Stimulated activated memory B cell treated with anti-CD40 and anti-IgM and Interleukin-4, amounts not matched to agents 10 μg/mL and 1 μg/mL and 100 μg/mL, for 72 hours (primary cell): ENCODE data around the gene STX5.
"Not testable (repeated sequence)": the region's sequence is repeated elsewhere in the genome, so short reads cannot be mapped to it uniquely, and the experiment has no call there.

Experiments
- ATAC-seq: fragments of 150-1000 bp; cut with Tn5 transposase; 2 replicates; pipeline ENCODE4 v1.10.0; 2021
- H3K27ac Mint-ChIP-seq: one replicate; pipeline ENCODE4 v1.8.0; 2022; ENCODE audit warnings: mild to moderate bottlenecking, mixed read lengths
- H3K27me3 Mint-ChIP-seq: one replicate; pipeline ENCODE4 v1.8.0; 2022; ENCODE audit warnings: mixed read lengths
- H3K36me3 Mint-ChIP-seq: one replicate; pipeline ENCODE4 v1.8.0; 2022; ENCODE audit warnings: mixed read lengths
- H3K4me1 Mint-ChIP-seq: one replicate; pipeline ENCODE4 v1.8.0; 2022; ENCODE audit warnings: mixed read lengths
- H3K4me3 Mint-ChIP-seq: one replicate; pipeline ENCODE4 v1.8.0; 2022; ENCODE audit warnings: mild to moderate bottlenecking, moderate library complexity, mixed read lengths
- H3K9me3 Mint-ChIP-seq: one replicate; pipeline ENCODE4 v1.8.0; 2022; ENCODE audit warnings: mixed read lengths

Gene STX5

DNA sequence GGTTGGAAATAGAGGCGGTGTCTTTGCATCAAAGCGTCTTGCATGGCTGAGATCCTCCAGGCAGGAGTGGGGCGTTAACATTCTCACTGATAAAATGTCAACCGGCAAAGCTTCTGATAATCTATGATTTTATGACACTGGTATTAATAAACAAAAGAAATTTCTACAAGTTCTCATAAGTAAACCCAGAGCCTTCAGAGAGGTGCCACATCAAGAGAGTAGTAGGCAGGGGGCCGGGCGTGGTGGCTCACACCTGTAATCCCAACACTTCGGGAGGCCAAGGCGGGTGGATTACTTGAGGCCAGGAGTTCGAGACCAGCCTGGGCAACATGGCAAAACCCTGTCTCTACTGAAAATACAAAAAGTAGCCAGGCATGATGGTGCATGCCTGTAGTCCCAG, 11.0 kb upstream of the STX5 start:
- not testable (repeated sequence) for H3K36me3 Mint-ChIP-seq, H3K27me3 Mint-ChIP-seq, H3K9me3 Mint-ChIP-seq, H3K4me3 Mint-ChIP-seq, H3K27ac Mint-ChIP-seq, H3K4me1 Mint-ChIP-seq, ATAC-seq

- no peaks in the 10 kb centered on the region for H3K9me3 Mint-ChIP-seq
- H3K4me3 Mint-ChIP-seq, result no peak overlapping the region
- H3K4me1 Mint-ChIP-seq, result peaks cover 14% of the 10 kb centered on the region
- no peak overlapping the region for H3K27ac Mint-ChIP-seq
- H3K27me3 Mint-ChIP-seq, result no peaks in the 10 kb centered on the region
- ATAC-seq, result no peak
- peaks cover 11% of the 10 kb centered on the region for H3K36me3 Mint-ChIP-seq
Measured at GRCh38 chr11:62842171-62842741, 10.4 kb upstream of the STX5 start.

DNA sequence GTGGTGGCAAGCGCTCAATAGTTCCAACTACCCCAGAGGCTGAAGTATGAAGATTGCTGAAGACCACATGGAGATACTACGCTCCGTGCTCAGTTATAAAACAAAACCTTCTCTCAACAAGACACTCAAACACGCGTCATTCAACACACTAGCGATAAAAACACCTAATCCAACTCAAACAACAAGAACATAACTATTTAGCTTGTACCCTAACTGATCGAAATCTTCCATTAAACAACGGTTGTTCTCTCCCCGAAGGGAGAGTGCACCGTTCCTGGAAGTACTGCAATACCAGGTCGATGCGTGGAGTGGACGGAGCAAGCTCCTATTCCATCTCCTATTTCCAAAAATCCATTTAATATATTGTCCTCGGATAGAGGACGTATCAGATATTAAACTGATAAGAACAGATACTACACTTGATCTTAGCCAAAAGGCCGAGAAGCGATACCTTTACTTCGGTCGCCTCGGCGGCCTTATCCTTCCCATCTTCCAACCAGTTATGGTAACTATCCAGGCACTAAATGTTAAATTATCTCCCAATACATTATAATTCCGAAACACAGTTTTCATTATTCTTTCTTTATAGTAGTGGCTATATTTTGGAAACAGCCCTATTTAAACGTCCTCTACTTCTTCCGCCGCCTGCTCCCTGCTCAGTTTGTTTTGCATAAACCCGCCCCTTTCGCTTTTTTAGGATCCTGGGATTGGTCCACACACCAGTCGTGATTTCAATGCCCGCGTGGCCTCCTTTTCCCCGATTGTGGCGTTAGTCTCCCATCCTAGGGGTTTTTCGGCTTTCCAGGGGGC, 9.7 kb upstream of the STX5 start:
- peaks cover 14% of the 10 kb centered on the region for H3K36me3 Mint-ChIP-seq
- peak; percentile 86 for ATAC-seq
- H3K27ac Mint-ChIP-seq, result no peak overlapping the region
- H3K27me3 Mint-ChIP-seq, result no peaks in the 10 kb centered on the region
- no peaks in the 10 kb centered on the region for H3K9me3 Mint-ChIP-seq
- H3K4me3 Mint-ChIP-seq, result no peak overlapping the region
- H3K4me1 Mint-ChIP-seq, result peaks cover 15% of the 10 kb centered on the region

- peak; percentile 9 for ATAC-seq
- H3K27ac Mint-ChIP-seq, H3K4me3 Mint-ChIP-seq, H3K9me3 Mint-ChIP-seq, H3K27me3 Mint-ChIP-seq: not testable (repeated sequence)
- Mint-ChIP-seq H3K36me3 (peaks cover 16% of the 10 kb centered on the region), H3K4me1 (peaks cover 15% of the 10 kb centered on the region)
Measured at GRCh38 chr11:62840721-62841360, 9.0 kb upstream of the STX5 start.

GRCh38 chr11:62839050-62839945, 7.4 kb upstream of the STX5 start, which contains the start of gene WDR74:
Gene WDR74, minus strand, starts transcription at chr11:62839590. Its CDS starts 20 bp downstream, at chr11:62839570.
- Mint-ChIP-seq H3K9me3 (no peaks in the 10 kb centered on the region), H3K27me3 (no peaks in the 10 kb centered on the region), H3K4me3 (no peak within 1 kb of the TSS), H3K36me3 (peaks cover 30% of the 10 kb centered on the region), H3K4me1 (peaks cover 20% of the 10 kb centered on the region), H3K27ac (no peak within 1 kb of the TSS)
- peak; percentile 76 for ATAC-seq

GRCh38 chr11:62835336-62835735, 3.5 kb upstream of the STX5 start:
- Mint-ChIP-seq H3K9me3 (no peaks in the 10 kb centered on the region), H3K4me3 (no peak overlapping the region), H3K4me1 (peaks cover 48% of the 10 kb centered on the region), H3K27ac (peak overlapping the region; percentile 18), H3K27me3 (no peaks in the 10 kb centered on the region), H3K36me3 (peaks cover 30% of the 10 kb centered on the region)
- ATAC-seq, result no peak

DNA sequence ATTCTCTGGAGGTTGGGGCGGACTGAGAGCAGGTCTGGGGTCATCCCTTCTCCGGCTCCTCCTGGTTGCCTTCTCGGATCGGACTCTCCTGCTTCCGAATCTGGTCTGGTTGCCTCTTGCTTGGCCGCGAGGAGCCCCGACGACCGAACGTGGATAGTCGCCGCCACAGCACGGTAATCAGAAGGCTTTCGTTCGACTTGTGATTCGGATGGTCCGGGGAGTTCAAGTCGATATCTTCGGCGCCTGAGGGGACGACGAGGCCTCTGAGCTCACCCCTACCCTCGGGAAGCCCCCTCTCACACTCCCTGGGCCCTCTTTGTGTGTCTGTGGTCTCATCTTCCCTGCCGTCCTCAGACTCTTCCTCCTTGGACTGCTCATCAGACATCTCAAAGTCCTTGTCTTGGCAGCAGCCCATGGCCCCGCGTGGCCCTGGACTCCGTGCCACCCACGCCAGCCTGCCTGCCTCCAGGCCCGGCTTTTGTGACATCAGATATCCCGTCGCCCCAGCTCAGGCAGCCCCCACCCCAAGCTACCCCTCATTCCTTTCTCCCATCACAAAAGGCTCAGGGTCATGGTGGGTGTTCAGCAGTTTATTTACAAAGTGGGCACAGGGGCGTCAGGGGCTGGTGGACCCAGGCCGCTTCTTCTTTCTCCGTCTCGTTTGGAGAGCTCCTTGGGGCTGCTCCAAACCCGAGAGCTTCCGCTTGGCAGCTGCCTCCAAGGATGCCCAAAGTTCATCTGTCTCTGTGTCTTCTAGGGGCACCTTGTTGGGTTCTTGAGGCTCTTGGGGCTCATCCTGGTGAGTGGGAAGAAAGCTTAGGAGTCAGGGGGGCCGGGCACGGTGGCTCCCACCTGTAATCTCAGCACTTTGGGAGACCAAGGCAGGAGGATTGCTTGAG, 734 bp upstream of the STX5 start, which contains the start of gene TEX54:
TSS of gene TEX54 (minus strand) at position 506 of the 899 bp plus-strand sequence.
- Mint-ChIP-seq H3K9me3 (no peaks in the 10 kb centered on the region), H3K27ac (peak within 1 kb of the TSS; percentile 95), H3K4me3 (peak within 1 kb of the TSS; percentile 87), H3K36me3 (peaks cover 28% of the 10 kb centered on the region), H3K27me3 (no peaks in the 10 kb centered on the region), H3K4me1 (peaks cover 50% of the 10 kb centered on the region)
- ATAC-seq, result peak; percentile 6

DNA sequence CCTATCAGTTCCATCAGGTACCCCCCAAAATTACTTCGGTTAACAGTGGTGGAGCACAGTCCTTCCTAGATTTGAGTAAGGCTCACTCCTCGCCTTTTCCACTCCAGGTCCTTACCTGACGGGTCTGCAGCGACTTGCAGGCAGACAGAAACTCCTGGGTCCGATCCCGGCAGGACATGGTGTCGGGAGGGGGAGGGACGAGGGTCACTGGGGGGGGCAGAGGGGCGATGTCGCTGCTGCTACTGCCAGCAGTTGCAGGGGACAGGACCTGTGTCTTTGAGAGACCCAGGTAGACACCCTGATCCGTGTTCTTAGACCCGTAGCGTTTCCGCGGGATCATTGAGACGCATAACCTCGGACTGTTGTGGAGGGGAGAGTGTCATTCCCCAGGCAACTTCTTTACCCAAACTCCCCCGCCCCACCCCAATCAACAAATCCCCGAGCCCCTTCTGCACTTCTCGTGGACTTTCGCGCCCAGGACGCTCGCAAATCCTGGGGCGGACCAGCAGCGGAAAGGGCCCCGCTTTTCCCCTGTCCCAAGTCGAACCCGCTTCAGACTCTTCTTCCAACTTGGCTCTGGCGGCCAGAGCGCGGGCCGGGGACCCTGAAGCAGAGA, 839 bp downstream of the STX5 start:
- H3K4me1 Mint-ChIP-seq, result peaks cover 46% of the 10 kb centered on the region
- ATAC-seq, result no peak
- H3K4me3 Mint-ChIP-seq, result peak overlapping the region; percentile 87
- H3K9me3 Mint-ChIP-seq, result no peaks in the 10 kb centered on the region
- H3K36me3 Mint-ChIP-seq, result peaks cover 26% of the 10 kb centered on the region
- no peaks in the 10 kb centered on the region for H3K27me3 Mint-ChIP-seq
- H3K27ac Mint-ChIP-seq, result peak overlapping the region; percentile 95

DNA sequence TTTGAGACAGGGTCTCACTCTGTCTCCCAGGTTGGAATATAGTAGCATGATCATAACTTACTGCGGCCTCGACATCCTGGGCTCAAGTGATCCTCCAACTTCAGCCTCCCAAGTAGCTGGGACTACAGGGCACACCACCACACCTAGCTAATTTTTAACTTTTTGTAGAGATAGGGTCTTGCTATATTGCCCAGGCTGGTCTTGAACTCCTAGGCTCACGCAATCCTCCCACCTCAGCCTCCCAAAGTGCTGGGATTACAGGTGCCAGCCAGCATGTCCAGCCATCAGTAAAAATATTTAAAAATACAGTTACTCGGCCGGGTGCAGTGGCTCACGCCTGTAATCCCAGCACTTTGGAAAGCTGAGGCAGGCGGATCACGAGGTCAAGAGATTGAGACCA, 3.7 kb downstream of the STX5 start:
- ATAC-seq, H3K4me3 Mint-ChIP-seq, H3K27me3 Mint-ChIP-seq, H3K9me3 Mint-ChIP-seq, H3K27ac Mint-ChIP-seq: not testable (repeated sequence)
- Mint-ChIP-seq H3K4me1 (peaks cover 33% of the 10 kb centered on the region), H3K36me3 (peaks cover 30% of the 10 kb centered on the region)

DNA sequence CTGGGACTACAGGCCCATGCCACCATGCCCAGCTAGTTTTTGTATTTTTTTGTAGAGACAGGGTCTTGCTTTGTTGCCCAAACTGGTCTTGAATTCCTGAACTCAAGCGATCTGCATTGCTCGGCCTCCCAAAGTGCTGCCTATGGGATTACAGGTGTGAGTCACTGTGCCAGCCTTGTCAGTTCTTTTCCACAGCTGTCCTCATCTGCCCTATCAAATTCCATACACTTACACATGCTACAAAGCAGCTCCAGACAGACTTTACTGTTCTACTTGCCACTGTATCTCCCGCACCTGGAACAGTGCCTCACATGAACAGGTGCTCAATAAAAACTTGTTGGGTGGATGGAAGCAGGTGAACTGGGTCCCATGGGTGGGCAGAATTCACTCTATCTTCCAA, 8.2 kb downstream of the STX5 start:
- no peak overlapping the region for H3K4me3 Mint-ChIP-seq
- ATAC-seq, result no peak
- no peaks in the 10 kb centered on the region for H3K27me3 Mint-ChIP-seq
- peaks cover 43% of the 10 kb centered on the region for H3K36me3 Mint-ChIP-seq
- no peaks in the 10 kb centered on the region for H3K9me3 Mint-ChIP-seq
- no peaks in the 10 kb centered on the region for H3K4me1 Mint-ChIP-seq
- no peak overlapping the region for H3K27ac Mint-ChIP-seq

DNA sequence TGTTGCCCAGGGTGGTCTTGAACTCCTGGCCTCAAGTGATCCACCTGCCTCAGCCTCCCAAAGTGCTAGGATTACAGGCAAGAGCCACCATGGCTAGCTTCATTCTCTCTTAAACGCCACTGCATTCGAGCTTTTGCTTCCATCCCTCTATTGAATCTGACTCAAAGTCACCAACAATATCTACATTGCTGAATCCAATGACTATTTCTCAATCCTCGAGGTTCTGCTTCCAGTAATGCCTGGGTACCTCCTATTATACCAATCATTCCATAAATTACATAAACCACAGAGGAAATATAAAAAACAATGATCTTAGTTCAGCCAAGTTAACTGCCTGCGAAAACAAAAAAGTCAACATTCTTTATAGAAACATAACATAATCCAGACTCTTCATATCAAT, 14.7 kb downstream of the STX5 start:
- Mint-ChIP-seq H3K4me3 (no peak overlapping the region), H3K27ac (no peak overlapping the region), H3K27me3 (no peaks in the 10 kb centered on the region), H3K36me3 (peaks cover 16% of the 10 kb centered on the region), H3K9me3 (no peaks in the 10 kb centered on the region), H3K4me1 (no peaks in the 10 kb centered on the region)
- ATAC-seq, result no peak

DNA sequence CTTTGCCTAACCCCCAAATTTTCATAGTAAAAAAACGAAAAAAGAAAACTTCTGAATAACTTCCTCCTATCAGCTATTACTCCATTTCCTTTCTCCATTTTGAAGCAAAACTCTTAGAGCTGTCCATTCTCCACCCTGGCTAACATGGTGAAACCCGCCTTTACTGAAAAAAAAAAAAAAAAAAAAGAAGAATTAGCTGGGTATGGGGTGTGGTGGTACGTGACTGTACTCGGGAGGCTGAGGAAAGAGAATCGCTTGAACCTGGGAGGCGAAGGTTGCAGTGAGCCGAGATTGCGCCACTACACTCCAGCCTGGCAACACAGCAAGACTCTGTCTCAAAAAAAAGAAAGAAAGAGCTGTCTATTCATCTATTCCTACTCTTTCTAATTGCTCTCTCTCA, 15.3 kb downstream of the STX5 start:
- Mint-ChIP-seq H3K4me3 (no peak overlapping the region), H3K4me1 (no peaks in the 10 kb centered on the region), H3K9me3 (no peaks in the 10 kb centered on the region), H3K36me3 (peaks cover 15% of the 10 kb centered on the region), H3K27ac (no peak overlapping the region), H3K27me3 (no peaks in the 10 kb centered on the region)
- no peak for ATAC-seq

DNA sequence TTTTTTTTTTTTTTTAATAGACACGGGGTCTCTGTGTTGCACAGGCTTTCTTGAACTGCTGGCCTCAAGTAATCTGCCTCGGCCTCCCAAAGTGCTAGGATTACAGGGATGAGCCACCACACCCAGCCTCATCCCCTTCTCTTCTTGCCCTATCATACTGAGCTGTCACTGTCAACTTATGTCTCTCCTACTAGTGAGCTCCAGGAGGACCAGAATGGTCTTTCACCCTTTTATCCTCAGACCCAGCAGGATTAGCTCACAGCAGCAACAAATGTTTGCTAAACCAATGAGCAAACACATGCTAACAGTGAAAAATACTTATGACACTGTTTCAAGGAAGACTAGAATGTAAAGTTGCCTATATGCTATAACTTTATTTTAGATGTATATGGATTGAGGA, 20.2 kb downstream of the STX5 start:
- H3K36me3 Mint-ChIP-seq, result no peaks in the 10 kb centered on the region
- no peaks in the 10 kb centered on the region for H3K9me3 Mint-ChIP-seq
- H3K4me1 Mint-ChIP-seq, result peaks cover 8% of the 10 kb centered on the region
- peak overlapping the region; percentile 0 for H3K27ac Mint-ChIP-seq
- H3K27me3 Mint-ChIP-seq, result no peaks in the 10 kb centered on the region
- H3K4me3 Mint-ChIP-seq, result no peak overlapping the region
- no peak for ATAC-seq

DNA sequence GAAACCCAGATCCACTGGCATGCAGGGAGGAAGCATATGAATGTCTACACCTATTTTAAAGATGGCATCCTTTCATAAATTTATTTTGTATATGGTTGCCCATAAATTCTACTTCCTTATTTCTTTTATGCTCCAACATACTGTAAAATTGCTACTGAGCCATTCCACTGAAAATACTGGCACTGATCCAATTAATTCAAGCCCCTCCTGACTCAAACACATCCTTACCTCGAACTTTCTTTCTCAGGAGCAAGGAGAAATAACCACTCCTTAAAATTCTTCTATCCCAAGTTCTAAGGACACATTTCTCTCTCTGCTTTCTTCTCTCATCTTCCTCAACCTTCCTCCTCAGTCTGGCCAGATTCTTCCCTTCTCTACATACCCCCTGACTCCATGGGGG, 21.1 kb downstream of the STX5 start:
- Mint-ChIP-seq H3K27ac (no peak overlapping the region), H3K4me3 (no peak overlapping the region), H3K27me3 (no peaks in the 10 kb centered on the region), H3K4me1 (peaks cover 16% of the 10 kb centered on the region), H3K36me3 (no peaks in the 10 kb centered on the region), H3K9me3 (no peaks in the 10 kb centered on the region)
- ATAC-seq, result no peak
